DOHH2 (cell line): ENCODE data around the gene TJP2.

Experiments
- H3F3A ChIP-seq: fragments of 200-600 bp; sonication (generic), shearing (Covaris generic); 2 replicates; pipeline ENCODE4 v1.6.0; 2016; ENCODE audit warnings: antibody characterized with exemption, mild to moderate bottlenecking; ENCODE audit not compliant: control insufficient read depth, insufficient read depth
- H3K27ac ChIP-seq: fragments of 200-600 bp; sonication (generic); 2 replicates; pipeline ENCODE4 v1.5.1; 2014; ENCODE audit warnings: low read depth, mild to moderate bottlenecking, low read length, moderate library complexity
- H3K27me3 ChIP-seq: fragments of 200-600 bp; sonication (generic); 2 replicates; pipeline ENCODE4 v1.6.1; 2014; ENCODE audit warnings: mild to moderate bottlenecking, low read length, mixed read lengths; ENCODE audit not compliant: control insufficient read depth
- H3K36me3 ChIP-seq: fragments of 200-600 bp; sonication (generic); 2 replicates; pipeline ENCODE4 v1.6.1; 2014; ENCODE audit warnings: mild to moderate bottlenecking, low read length, moderate library complexity, mixed read lengths; ENCODE audit not compliant: control insufficient read depth
- H3K4me1 ChIP-seq: fragments of 200-600 bp; sonication (generic); 2 replicates; pipeline ENCODE4 v1.6.1; 2014; ENCODE audit warnings: mild to moderate bottlenecking, low read length, mixed read lengths; ENCODE audit not compliant: control insufficient read depth
- H3K4me2 ChIP-seq: fragments of 200-600 bp; sonication (generic); 2 replicates; pipeline ENCODE4 v1.6.0; 2014; ENCODE audit warnings: mild to moderate bottlenecking, low read length, moderate library complexity
- H3K4me3 ChIP-seq: fragments of 200-600 bp; sonication (generic); 2 replicates; pipeline ENCODE4 v1.5.1; 2014; ENCODE audit warnings: mild to moderate bottlenecking, low read length, mixed read lengths
- H3K79me2 ChIP-seq: fragments of 200-600 bp; sonication (generic); 2 replicates; pipeline ENCODE4 v1.6.1; 2014; ENCODE audit warnings: mild to moderate bottlenecking, low read length, mixed read lengths; ENCODE audit not compliant: control insufficient read depth
- H3K9me2 ChIP-seq: fragments of 200-600 bp; sonication (generic); replicated peaks from 2 replicates; pipeline ENCODE4 v1.6.1; 2014; ENCODE audit warnings: mild to moderate bottlenecking, low read length, mixed read lengths; ENCODE audit not compliant: control insufficient read depth
- H3K9me3 ChIP-seq: fragments of 200-600 bp; sonication (generic); 2 replicates; pipeline ENCODE4 v1.6.1; 2014; ENCODE audit warnings: antibody characterized with exemption, low read length, mixed read lengths; ENCODE audit not compliant: control insufficient read depth, insufficient read depth
- H4K20me1 ChIP-seq: fragments of 200-600 bp; sonication (generic); 2 replicates; pipeline ENCODE4 v1.6.0; 2014; ENCODE audit warnings: low read depth, mild to moderate bottlenecking, antibody characterized with exemption, low read length, moderate library complexity; ENCODE audit not compliant: control insufficient read depth, insufficient read depth
- EZH2phosphoT487 ChIP-seq: fragments of 200-600 bp; sonication (generic); IDR thresholded peaks from 2 replicates; pipeline ENCODE4 v1.6.1; 2017; ENCODE audit warnings: borderline replicate concordance, mild to moderate bottlenecking, antibody characterized with exemption, low read length, moderate library complexity, mixed read lengths
- TF ChIP-seq, protein P1 (sequence below): fragments of 200-600 bp; sonication (generic); IDR thresholded peaks from one replicate; pipeline ENCODE4 v1.5.1; 2014; ENCODE audit warnings: antibody characterized with exemption, mild to moderate bottlenecking, low read depth, low read length; ENCODE audit not compliant: poor library complexity, severe bottlenecking

TJP2 gene

DNA sequence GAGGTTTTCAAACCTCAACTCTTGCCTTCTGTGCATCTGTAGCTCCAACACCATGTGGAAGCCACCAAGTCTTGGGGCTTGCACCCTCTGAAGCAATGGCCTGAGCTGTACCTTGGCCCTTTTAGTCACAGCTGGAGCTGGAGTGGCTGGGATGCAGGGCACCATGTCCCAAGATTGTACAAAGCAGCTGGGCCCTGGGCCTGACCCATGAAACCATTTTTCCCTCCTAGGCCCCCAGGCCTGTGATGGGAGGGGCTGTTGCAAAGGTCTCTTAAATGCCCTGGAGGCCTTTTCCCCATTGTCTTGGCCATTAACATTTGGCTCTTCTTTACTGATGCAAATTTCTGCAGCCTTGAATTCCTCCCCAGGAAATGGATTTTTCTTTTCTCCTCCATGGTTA lies 139.1 kb downstream of the TJP2 start:
- no peak for TF ChIP-seq EZH2phosphoT487
- TF ChIP-seq, protein P1, sequence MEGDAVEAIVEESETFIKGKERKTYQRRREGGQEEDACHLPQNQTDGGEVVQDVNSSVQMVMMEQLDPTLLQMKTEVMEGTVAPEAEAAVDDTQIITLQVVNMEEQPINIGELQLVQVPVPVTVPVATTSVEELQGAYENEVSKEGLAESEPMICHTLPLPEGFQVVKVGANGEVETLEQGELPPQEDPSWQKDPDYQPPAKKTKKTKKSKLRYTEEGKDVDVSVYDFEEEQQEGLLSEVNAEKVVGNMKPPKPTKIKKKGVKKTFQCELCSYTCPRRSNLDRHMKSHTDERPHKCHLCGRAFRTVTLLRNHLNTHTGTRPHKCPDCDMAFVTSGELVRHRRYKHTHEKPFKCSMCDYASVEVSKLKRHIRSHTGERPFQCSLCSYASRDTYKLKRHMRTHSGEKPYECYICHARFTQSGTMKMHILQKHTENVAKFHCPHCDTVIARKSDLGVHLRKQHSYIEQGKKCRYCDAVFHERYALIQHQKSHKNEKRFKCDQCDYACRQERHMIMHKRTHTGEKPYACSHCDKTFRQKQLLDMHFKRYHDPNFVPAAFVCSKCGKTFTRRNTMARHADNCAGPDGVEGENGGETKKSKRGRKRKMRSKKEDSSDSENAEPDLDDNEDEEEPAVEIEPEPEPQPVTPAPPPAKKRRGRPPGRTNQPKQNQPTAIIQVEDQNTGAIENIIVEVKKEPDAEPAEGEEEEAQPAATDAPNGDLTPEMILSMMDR, result no peak
- Histone ChIP-seq H3K36me3 (no peaks in the 10 kb centered on the region), H3K9me2 (no peaks in the 10 kb centered on the region), H3K79me2 (no peaks in the 10 kb centered on the region), H4K20me1 (no peaks in the 10 kb centered on the region), H3K9me3 (peaks cover 20% of the 10 kb centered on the region), H3K27ac (no peak overlapping the region), H3K4me1 (no peaks in the 10 kb centered on the region), H3F3A (no peaks in the 10 kb centered on the region), H3K4me2 (no peak overlapping the region), H3K27me3 (no peaks in the 10 kb centered on the region), H3K4me3 (no peak overlapping the region)

- Histone ChIP-seq H3F3A (no peaks in the 10 kb centered on the region), H3K9me3 (peaks cover 20% of the 10 kb centered on the region)
These were observed 140.5 kb downstream of the TJP2 start for GRCh38 chr9:69314547-69314946.

GRCh38 chr9:69317081-69317480 lies 143.0 kb downstream of the TJP2 start:
- Histone ChIP-seq H3K9me3 (peaks cover 19% of the 10 kb centered on the region), H3K27ac (no peak overlapping the region)
- TF ChIP-seq EZH2phosphoT487, result no peak
- TF ChIP-seq, protein P1, result no peak

More at GRCh38 chr9:69314547-69314946, 140.5 kb downstream of the TJP2 start:
- TF ChIP-seq, protein P1, result no peak
- TF ChIP-seq EZH2phosphoT487, result no peak
- Histone ChIP-seq H3K79me2 (no peaks in the 10 kb centered on the region), H3K9me2 (no peaks in the 10 kb centered on the region), H3K4me1 (no peaks in the 10 kb centered on the region), H4K20me1 (no peaks in the 10 kb centered on the region), H3K4me3 (no peak overlapping the region), H3K27me3 (peaks cover 6% of the 10 kb centered on the region), H3K4me2 (no peak overlapping the region), H3K27ac (no peak overlapping the region), H3K36me3 (no peaks in the 10 kb centered on the region)

More at GRCh38 chr9:69317081-69317480, 143.0 kb downstream of the TJP2 start:
- Histone ChIP-seq H3K36me3 (no peaks in the 10 kb centered on the region), H3K4me1 (no peaks in the 10 kb centered on the region), H3K27me3 (peaks cover 9% of the 10 kb centered on the region), H3K4me3 (no peak overlapping the region), H3K79me2 (no peaks in the 10 kb centered on the region), H4K20me1 (no peaks in the 10 kb centered on the region), H3K9me2 (no peaks in the 10 kb centered on the region), H3K4me2 (no peak overlapping the region), H3F3A (no peaks in the 10 kb centered on the region)
